Trophoblast cell (in vitro differentiated cells and primary cell): ENCODE results near the gene OPRM1. TPM values are rescaled to one million over a fixed set of nuclear protein-coding genes. Genes with fewer than 3 reads are reported as not detected.

Experiments
- DNase-seq, 2 donors: peaks; one replicate each; pipeline ENCODE4 v3.0.0-alpha.2; 2016
- H2AFZ ChIP-seq: 2 replicates; pipeline ENCODE4 v1.6.1; 2013; ENCODE audit warnings: low read length, moderate library complexity, mild to moderate bottlenecking; ENCODE audit not compliant: insufficient read depth, poor library complexity
- H2AK5ac ChIP-seq: 2 replicates; pipeline ENCODE4 v1.6.1; 2013; ENCODE audit warnings: mild to moderate bottlenecking, low read length
- H2BK120ac ChIP-seq: 2 replicates; pipeline ENCODE4 v1.6.1; 2013; ENCODE audit warnings: low read length, mild to moderate bottlenecking, moderate library complexity; ENCODE audit not compliant: insufficient read depth, poor library complexity
- H2BK12ac ChIP-seq: 2 replicates; pipeline ENCODE4 v1.6.1; 2013; ENCODE audit warnings: mild to moderate bottlenecking, low read length, moderate library complexity
- H2BK5ac ChIP-seq: 2 replicates; pipeline ENCODE4 v1.6.1; 2013; ENCODE audit warnings: low read length, low read depth, moderate library complexity, mild to moderate bottlenecking; ENCODE audit not compliant: poor library complexity
- H3K14ac ChIP-seq: 2 replicates; pipeline ENCODE4 v1.6.1; 2013; ENCODE audit warnings: mild to moderate bottlenecking, low read length
- H3K18ac ChIP-seq: 2 replicates; pipeline ENCODE4 v1.6.1; 2013; ENCODE audit warnings: mild to moderate bottlenecking, low read length
- H3K23ac ChIP-seq: 2 replicates; pipeline ENCODE4 v1.6.1; 2013; ENCODE audit warnings: low read length
- H3K27ac ChIP-seq: 2 replicates; pipeline ENCODE4 v1.5.1; 2013; ENCODE audit warnings: low read depth, mild to moderate bottlenecking, inconsistent platforms, low read length, moderate library complexity
- H3K27me3 ChIP-seq: 2 replicates; pipeline ENCODE4 v1.6.1; 2013; ENCODE audit warnings: inconsistent platforms, mild to moderate bottlenecking, low read length, moderate library complexity; ENCODE audit not compliant: insufficient read depth
- H3K36me3 ChIP-seq, 2 experiments: 1 replicate in 1 of 2; 2 replicates in 1 of 2; pipeline ENCODE4 v1.6.1; 2013; ENCODE audit warnings: low read length in 2 of 2, mild to moderate bottlenecking in 2 of 2, moderate library complexity in 1 of 2; ENCODE audit not compliant: insufficient read depth in 2 of 2, control insufficient read depth in 1 of 2
- H3K4ac ChIP-seq: 2 replicates; pipeline ENCODE4 v1.6.1; 2013; ENCODE audit warnings: low read depth, mild to moderate bottlenecking, low read length, moderate library complexity
- H3K4me1 ChIP-seq, 2 experiments: 1 replicate in 1 of 2; 2 replicates in 1 of 2; pipeline ENCODE4 v1.6.1; 2013; ENCODE audit warnings: low read length in 2 of 2, mild to moderate bottlenecking in 2 of 2, moderate library complexity in 1 of 2; ENCODE audit not compliant: insufficient read depth in 2 of 2, control insufficient read depth in 1 of 2
- H3K4me2 ChIP-seq: 2 replicates; pipeline ENCODE4 v1.6.1; 2013; ENCODE audit warnings: inconsistent platforms, mild to moderate bottlenecking, low read length, moderate library complexity
- H3K4me3 ChIP-seq: 2 replicates; pipeline ENCODE4 v1.5.1; 2013; ENCODE audit warnings: mild to moderate bottlenecking, low read depth, low read length, inconsistent platforms
- H3K79me1 ChIP-seq: one replicate; pipeline ENCODE4 v1.6.1; 2013; ENCODE audit warnings: low read length
- H3K79me2 ChIP-seq: 2 replicates; pipeline ENCODE4 v1.6.1; 2013; ENCODE audit warnings: low read length, mild to moderate bottlenecking; ENCODE audit not compliant: control insufficient read depth, insufficient read depth, poor library complexity
- H3K9ac ChIP-seq: 2 replicates; pipeline ENCODE4 v1.6.1; 2013; ENCODE audit warnings: mild to moderate bottlenecking, low read length
- H3K9me3 ChIP-seq: 2 replicates; pipeline ENCODE4 v1.6.1; 2013; ENCODE audit warnings: low read depth, mild to moderate bottlenecking, control low read depth, inconsistent platforms, low read length; ENCODE audit not compliant: insufficient read depth
- H4K12ac ChIP-seq: 2 replicates; pipeline ENCODE4 v1.6.1; 2013; ENCODE audit warnings: low read depth, mild to moderate bottlenecking, low read length, moderate library complexity
- H4K8ac ChIP-seq: 2 replicates; pipeline ENCODE4 v1.6.1; 2013; ENCODE audit warnings: low read depth, mild to moderate bottlenecking, low read length, moderate library complexity
- H4K91ac ChIP-seq: one replicate; pipeline ENCODE4 v1.6.1; 2013; ENCODE audit warnings: low read depth, mild to moderate bottlenecking, low read length, moderate library complexity
- WGBS: extraction: QIAGEN DNeasy Blood & Tissue Kit; methylation state at CpG from one replicate; pipeline ENCODE4 v1.1.7; 2013; ENCODE audit warnings: missing lambda C conversion rate; ENCODE audit not compliant: insufficient read length, insufficient coverage; ENCODE audit errors: extremely low coverage; 5-methylcytosine and 5-hydroxymethylcytosine counted together
- polyA plus RNA-seq: library from polyadenylated mRNA; stranded (reverse); fragments of 200-250 nt; gene quantifications from 2 replicates; pipeline ENCODE4 v1.2.3, GENCODE V29; 2013

The OPRM1 gene
- not detected in 2 replicates for polyA plus RNA-seq

GRCh38 chr6:154039231-154039842 lies at the start of gene OPRM1:
OPRM1 (plus strand) TSS chr6:154039240; CDS start chr6:154039545, 305 bp downstream.
- H3K4me3 ChIP-seq: no peak within 1 kb of the TSS
- H4K12ac ChIP-seq: no peak within 1 kb of the TSS
- H2BK120ac ChIP-seq: no peak within 1 kb of the TSS
- H3K9me3 ChIP-seq: no peaks in the 10 kb centered on the region
- H3K79me1 ChIP-seq: no peaks in the 10 kb centered on the region
- no peak within 1 kb of the TSS for H3K9ac ChIP-seq
- H4K91ac ChIP-seq: no peak within 1 kb of the TSS
- H3K4me1 ChIP-seq: peaks cover 0 to 5% of the 10 kb centered on the region in 2 experiments
- no peak within 1 kb of the TSS for H2BK12ac ChIP-seq
- H3K27me3 ChIP-seq: peaks cover 2% of the 10 kb centered on the region
- peak in 1 of 2 donors; percentile 26 for DNase-seq
- no peak within 1 kb of the TSS for H3K14ac ChIP-seq
- no peak within 1 kb of the TSS for H2BK5ac ChIP-seq
- no peak within 1 kb of the TSS for H3K23ac ChIP-seq
- H3K27ac ChIP-seq: no peak within 1 kb of the TSS
- H2AK5ac ChIP-seq: no peak within 1 kb of the TSS
- H2AFZ ChIP-seq: no peak within 1 kb of the TSS
- H3K79me2 ChIP-seq: no peaks in the 10 kb centered on the region
- no peak within 1 kb of the TSS for H4K8ac ChIP-seq
- WGBS: no CpG with 5 or more reads among the region's 38 CpGs
- no peak within 1 kb of the TSS for H3K18ac ChIP-seq
- H3K36me3 ChIP-seq: no peaks in the 10 kb centered on the region
- no peak within 1 kb of the TSS for H3K4ac ChIP-seq
- H3K4me2 ChIP-seq: peak within 1 kb of the TSS; percentile 33

GRCh38 chr6:153989989-153990388 lies 49.1 kb upstream of the OPRM1 start:
- Histone ChIP-seq H3K14ac (no peak overlapping the region), H3K27ac (no peak overlapping the region), H3K9me3 (no peaks in the 10 kb centered on the region), H2BK12ac (no peak overlapping the region), H3K79me1 (no peaks in the 10 kb centered on the region), H2BK5ac (no peak overlapping the region), H3K18ac (no peak overlapping the region), H3K4me3 (no peak overlapping the region), H4K8ac (no peak overlapping the region), H3K36me3 (no peaks in the 10 kb centered on the region), H4K12ac (no peak overlapping the region), H4K91ac (no peak overlapping the region), H2AFZ (no peak overlapping the region), H3K4ac (no peak overlapping the region), H3K79me2 (no peaks in the 10 kb centered on the region), H3K23ac (no peak overlapping the region), H2BK120ac (no peak overlapping the region), H3K4me1 (no peaks in the 10 kb centered on the region), H2AK5ac (no peak overlapping the region), H3K9ac (no peak overlapping the region), H3K27me3 (no peaks in the 10 kb centered on the region), H3K4me2 (no peak overlapping the region)
- no peak for DNase-seq
- WGBS: no CpG with 5 or more reads among the region's 1 CpG

GRCh38 chr6:153994004-153994403 lies 45.0 kb upstream of the OPRM1 start:
- Histone ChIP-seq H2BK5ac (no peak overlapping the region), H4K12ac (no peak overlapping the region), H3K27ac (no peak overlapping the region), H3K79me1 (no peaks in the 10 kb centered on the region), H3K14ac (no peak overlapping the region), H3K9ac (no peak overlapping the region), H3K4me1 (no peaks in the 10 kb centered on the region), H3K23ac (no peak overlapping the region), H2AFZ (no peak overlapping the region), H2AK5ac (no peak overlapping the region), H3K4me3 (no peak overlapping the region), H2BK120ac (no peak overlapping the region), H3K27me3 (no peaks in the 10 kb centered on the region), H3K4ac (no peak overlapping the region), H3K4me2 (no peak overlapping the region), H3K79me2 (no peaks in the 10 kb centered on the region), H3K18ac (no peak overlapping the region), H3K36me3 (no peaks in the 10 kb centered on the region), H4K91ac (no peak overlapping the region), H4K8ac (no peak overlapping the region), H2BK12ac (no peak overlapping the region), H3K9me3 (no peaks in the 10 kb centered on the region)
- no CpG with 5 or more reads among the region's 3 CpGs for WGBS
- DNase-seq: no peak

GRCh38 chr6:153994811-153995210 lies 44.2 kb upstream of the OPRM1 start:
- no peaks in the 10 kb centered on the region for H3K27me3 ChIP-seq
- WGBS: no CpG with 5 or more reads among the region's 2 CpGs
- no peak overlapping the region for H3K4me3 ChIP-seq
- H3K27ac ChIP-seq: no peak overlapping the region
- H2AFZ ChIP-seq: no peak overlapping the region
- H3K4ac ChIP-seq: no peak overlapping the region
- no peak overlapping the region for H4K12ac ChIP-seq
- H3K4me2 ChIP-seq: no peak overlapping the region
- H3K79me2 ChIP-seq: no peaks in the 10 kb centered on the region
- H3K9me3 ChIP-seq: no peaks in the 10 kb centered on the region
- no peak overlapping the region for H2BK120ac ChIP-seq
- H4K91ac ChIP-seq: no peak overlapping the region
- no peak overlapping the region for H2AK5ac ChIP-seq
- no peak overlapping the region for H2BK12ac ChIP-seq
- H2BK5ac ChIP-seq: no peak overlapping the region
- H3K79me1 ChIP-seq: no peaks in the 10 kb centered on the region
- H3K23ac ChIP-seq: no peak overlapping the region
- no peak overlapping the region for H4K8ac ChIP-seq
- H3K9ac ChIP-seq: no peak overlapping the region
- H3K4me1 ChIP-seq: no peaks in the 10 kb centered on the region
- no peak overlapping the region for H3K18ac ChIP-seq
- no peak overlapping the region for H3K14ac ChIP-seq
- H3K36me3 ChIP-seq: no peaks in the 10 kb centered on the region
- no peak for DNase-seq
